D341Med (cell line): ENCODE measurements around the gene PRKN.
"Not testable (repeated sequence)": the region's sequence is repeated elsewhere in the genome, so short reads cannot be mapped to it uniquely, and the experiment has no call there.

Experiments
- DNase-seq: peaks from one replicate; pipeline ENCODE4 v3.0.0; 2012; ENCODE audit warnings: low spot score

The PRKN gene

GRCh38 chr6:162710936-162711335, 16.6 kb downstream of the PRKN start:
- DNase-seq = no peak

- no peak for DNase-seq
Observed at GRCh38 chr6:162710419-162710818, 17.1 kb downstream of the PRKN start.

GRCh38 chr6:162709431-162709830, 18.1 kb downstream of the PRKN start:
- DNase-seq = no peak

- DNase-seq = no peak
Observed at GRCh38 chr6:162708971-162709370, 18.6 kb downstream of the PRKN start.

- no peak for DNase-seq
Observed at GRCh38 chr6:162706232-162706631, 21.3 kb downstream of the PRKN start.

DNA sequence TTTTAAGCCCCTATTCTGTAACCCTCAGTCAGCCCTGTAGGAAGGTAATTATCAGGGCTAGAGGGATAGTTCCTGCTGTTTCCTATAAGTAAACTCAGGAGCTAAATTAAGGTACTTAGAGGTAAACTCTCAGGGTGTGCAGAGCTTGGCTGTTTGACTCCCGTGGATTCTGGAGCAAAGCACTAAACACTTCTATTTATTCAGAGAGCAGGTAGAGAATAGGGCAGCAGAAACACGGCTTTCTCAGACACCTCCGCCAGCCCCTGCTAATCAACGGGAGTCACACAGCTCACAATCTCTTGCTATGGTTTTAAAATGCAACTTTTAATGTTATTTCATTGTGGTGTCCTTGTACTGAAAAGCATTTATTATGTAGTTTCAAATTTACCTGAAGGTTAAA, 21.8 kb downstream of the PRKN start:
- DNase-seq = no peak

DNA sequence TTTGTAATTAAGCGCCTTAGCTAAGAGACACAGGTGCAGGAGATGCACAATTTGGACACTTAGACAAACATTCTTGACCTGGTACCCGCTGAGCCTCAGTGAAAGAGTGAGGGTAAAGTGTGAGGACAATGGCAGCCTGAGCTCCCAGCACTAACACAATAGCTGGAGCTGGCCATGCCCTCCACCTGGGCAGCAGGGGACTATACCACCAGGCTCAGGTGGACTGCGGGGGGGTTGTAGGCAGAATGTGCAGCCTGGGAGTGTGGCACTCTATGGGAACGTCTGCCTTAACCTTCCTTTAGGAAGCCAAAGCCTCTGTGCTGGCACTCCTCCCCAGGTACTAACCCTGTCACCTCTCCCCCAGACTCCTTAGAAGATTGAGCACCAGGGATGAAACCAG, 23.6 kb downstream of the PRKN start:
- DNase-seq = no peak

DNA sequence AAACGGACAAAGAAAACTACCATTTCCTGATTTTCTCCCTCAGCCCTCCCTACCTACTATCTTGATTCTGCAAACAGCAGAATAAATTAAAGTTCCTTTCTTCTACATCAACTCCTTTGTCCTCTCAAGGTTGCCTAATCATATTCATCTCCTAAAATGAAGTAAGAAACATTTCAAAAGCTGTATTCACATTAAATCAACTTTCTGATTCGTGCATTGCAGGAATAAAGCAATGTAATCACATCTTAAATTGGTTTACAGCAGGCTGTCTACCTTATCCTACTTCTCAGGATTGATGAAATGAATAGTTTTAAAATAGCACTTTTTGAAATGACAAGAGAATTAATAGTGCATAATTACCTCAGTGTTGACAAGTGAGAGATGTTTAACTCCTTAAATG, 25.1 kb downstream of the PRKN start:
- no peak for DNase-seq

DNA sequence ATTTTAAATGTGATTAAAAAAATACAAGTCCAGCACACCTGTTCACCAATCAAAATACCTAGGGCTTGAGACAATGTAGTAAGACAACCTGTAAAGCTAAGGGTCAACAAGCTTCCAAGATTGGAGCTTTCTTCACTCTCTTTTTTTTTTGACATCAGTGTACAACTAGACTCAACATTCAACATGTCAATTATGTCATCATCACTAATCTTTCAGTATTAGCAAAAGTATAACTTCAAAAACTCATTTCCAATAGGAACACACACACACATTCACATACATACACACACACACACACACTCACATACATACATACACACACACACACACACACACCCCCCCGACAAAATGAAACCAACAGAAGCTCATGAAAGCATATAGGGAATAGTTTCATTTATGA, 26.0 kb downstream of the PRKN start:
- no peak for DNase-seq

- DNase-seq = no peak
Observed at GRCh38 chr6:162700966-162701365, 26.6 kb downstream of the PRKN start.

DNA sequence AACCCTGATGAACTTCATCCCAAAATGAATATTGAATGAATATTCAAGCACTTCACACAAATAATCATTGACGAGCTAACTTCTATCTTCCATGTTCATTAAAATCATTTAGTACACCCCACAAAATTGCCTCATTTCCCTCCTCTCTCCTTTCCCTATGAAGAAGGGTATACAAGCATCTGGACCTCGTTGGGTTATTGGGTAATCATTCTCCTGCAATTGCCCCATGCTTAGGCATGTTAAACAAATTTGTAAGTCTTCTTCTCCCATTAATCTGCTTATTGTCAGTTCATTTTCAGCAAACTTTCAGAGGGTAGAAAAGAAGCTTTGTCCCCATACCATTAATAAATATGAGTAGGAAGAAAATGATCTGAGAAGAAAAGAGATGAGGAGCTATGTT, 27.6 kb downstream of the PRKN start:
- no peak for DNase-seq

DNA sequence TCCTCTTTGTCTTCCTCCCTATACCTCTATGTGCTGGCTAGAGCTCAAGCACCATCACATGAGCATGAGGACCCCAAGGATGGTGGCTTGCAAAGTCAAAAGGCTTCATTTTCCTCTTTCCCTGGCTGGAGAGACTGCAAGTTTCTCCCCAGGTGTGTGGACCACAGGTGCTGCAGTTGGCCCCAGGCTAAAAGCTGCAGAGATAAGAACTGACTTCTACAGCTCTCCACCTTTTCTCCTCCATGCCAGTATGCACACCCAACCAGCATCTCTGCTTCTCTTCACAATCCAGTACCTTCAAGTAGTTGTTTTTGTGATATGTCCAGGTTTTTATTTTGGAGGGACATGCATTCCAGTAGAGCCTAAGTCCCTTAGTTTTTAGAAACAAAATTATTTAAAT, 29.1 kb downstream of the PRKN start:
- DNase-seq = no peak

DNA sequence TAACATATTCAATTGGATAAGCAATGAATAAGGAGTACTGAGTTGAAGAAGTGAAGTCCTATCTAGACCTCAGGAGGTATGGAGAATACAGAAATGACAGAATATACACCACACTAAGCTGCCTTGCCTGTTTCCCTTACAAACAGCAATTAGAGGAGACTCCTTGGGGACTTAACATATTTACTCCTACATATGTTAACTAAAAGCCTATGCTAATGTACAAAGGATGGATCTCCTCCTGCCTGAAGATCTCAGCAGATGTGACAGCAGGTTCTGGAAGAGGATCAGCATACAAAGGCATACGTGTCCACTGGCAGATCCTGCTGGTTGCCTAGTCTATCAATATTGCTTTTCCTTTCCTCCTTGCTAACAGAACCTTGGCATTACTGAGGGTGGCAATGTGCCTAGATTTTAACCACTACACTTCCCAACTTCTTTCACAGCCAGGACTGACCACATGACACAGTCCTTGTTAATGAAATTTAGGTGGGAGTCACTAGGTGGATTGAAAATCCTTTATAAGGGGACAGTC, 29.6 kb downstream of the PRKN start:
- DNase-seq = no peak

- no peak for DNase-seq
Observed at GRCh38 chr6:162690158-162690557, 37.4 kb downstream of the PRKN start.

DNA sequence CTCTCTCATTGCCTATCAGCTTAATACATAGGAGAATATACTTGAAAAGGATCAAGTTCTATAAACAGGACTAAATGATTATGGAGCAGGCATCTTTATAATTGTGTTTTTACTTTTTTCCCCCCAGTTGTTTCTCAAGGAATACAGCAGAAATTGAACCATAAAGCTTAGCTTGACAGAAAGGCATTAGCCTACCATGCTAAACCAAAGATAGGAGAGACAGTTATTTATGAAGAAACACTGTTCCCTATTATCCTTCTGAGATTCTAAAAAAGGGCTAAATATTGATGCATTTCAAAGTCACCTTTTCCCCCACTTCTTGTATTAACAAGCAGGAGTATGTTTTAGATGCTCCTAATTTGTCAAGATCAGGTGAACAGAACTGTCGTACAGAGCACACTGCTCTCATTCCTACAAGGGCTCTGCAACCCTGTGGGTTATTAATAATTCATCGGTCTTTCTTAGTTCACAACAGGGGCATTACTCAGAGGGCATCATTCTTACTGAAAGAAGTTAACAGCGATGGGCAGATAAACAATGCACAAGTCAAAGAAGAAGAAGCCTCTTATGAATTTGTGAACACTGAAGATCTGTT, 38.7 kb downstream of the PRKN start:
- DNase-seq = no peak

DNA sequence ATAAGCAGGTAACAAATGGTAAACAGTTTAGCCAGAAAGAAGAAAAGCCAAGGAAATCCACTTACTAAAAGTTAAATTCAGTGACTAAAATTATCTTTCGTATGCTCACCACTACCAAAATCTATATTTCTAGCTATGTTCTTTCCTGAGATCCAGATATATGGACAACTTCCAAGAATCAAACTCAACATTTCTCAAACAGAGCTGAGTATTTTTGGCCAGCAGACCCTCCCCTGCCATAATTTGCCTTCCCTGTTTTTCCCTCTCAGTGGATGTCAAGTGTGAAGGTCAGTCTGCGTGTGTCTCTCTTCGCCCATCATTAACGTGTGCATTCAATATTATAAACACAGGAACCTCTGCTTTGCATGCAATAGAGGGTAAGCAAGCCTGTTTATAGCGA, 42.0 kb downstream of the PRKN start:
- no peak for DNase-seq

GRCh38 chr6:162684961-162685360, 42.6 kb downstream of the PRKN start:
- DNase-seq = no peak

DNA sequence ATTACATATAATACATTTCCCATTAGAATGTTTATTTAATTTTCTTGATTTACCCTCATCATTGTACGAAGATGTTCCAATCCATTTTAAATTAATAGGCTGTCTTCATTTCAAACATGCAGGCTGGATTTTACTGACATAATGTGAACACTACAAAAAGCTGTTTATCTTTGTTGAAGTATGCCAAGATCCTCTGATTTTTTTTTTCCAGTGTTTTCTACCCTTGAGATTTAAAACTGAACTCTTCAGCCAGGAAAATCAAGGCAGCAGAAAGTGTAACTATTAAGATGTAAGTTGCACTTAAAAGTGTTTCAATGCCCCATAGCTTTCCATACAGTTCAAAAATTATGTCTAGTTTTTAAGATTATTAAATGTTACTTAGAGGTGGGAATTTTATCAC, 43.5 kb downstream of the PRKN start:
- no peak for DNase-seq

- DNase-seq = no peak
Observed at GRCh38 chr6:162683135-162683534, 44.4 kb downstream of the PRKN start.

GRCh38 chr6:162681447-162681846, 46.1 kb downstream of the PRKN start:
- DNase-seq = no peak

DNA sequence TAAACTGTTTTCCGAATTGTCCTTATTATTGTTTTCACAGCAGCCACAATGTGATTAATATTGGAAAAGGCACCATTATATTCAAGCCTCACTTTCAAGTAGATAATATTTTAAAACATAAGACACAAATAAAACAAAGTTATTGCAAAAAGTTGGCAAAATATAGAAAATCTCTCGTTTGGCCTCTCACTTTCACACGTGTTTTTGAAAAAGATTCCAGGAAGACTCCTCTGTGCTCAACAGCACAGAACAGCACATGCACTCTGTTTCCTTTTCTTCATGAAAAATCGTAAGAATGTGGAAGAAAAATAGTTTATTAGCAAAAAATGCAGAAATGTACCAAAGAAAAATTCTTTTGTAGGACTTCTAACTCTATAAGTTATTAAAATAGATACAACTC, 46.7 kb downstream of the PRKN start:
- no peak for DNase-seq

- no peak for DNase-seq
Observed at GRCh38 chr6:162680367-162680766, 47.2 kb downstream of the PRKN start.

- DNase-seq = no peak
Observed at GRCh38 chr6:162679681-162680080, 47.9 kb downstream of the PRKN start.

GRCh38 chr6:162678896-162679295, 48.7 kb downstream of the PRKN start:
- not testable (repeated sequence) for DNase-seq

DNA sequence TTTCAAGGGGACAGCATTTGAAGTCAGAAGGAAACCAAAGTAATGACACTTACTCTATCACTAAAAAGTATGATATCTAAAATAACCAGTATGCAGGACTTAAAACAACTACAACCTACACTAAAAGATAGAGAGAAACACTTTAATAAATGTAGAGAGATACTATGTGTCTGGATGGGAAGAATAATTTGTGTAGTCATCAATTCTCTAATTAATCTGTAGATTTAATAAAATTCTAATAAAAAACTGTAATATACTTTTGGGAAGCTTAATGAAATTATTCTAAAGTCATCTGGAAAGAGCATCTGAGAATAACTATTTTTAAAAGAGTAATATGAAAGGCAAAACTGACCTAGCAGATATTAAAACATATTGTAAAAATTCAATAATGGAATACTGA, 52.1 kb downstream of the PRKN start:
- no peak for DNase-seq
